Limb (tissue), 2 donors: ENCODE results near the gene MDM2.
A peak's percentile ranks its signal among the peaks of the same experiment; 100 is the strongest.
"Not testable (repeated sequence)": the region's sequence is repeated elsewhere in the genome, so short reads cannot be mapped to it uniquely, and the experiment has no call there.

Experiments used
- DNase-seq, 2 donors: peaks; one replicate each; pipeline ENCODE4 v3.0.0-alpha.2; 2016; ENCODE audit errors: extremely low spot score in 2 of 2

MDM2 gene

GRCh38 chr12:68805592-68806120 lies 2.3 kb upstream of the MDM2 start:
- no peak for DNase-seq

GRCh38 chr12:68806488-68807237 lies 1.3 kb upstream of the MDM2 start:
- no peak for DNase-seq

GRCh38 chr12:68807274-68807575 lies 752 bp upstream of the MDM2 start:
- not testable (repeated sequence) for DNase-seq

GRCh38 chr12:68808388-68809189 lies 612 bp downstream of the MDM2 start:
- DNase-seq: peak; percentile 58 to 83

- DNase-seq: no peak
Measured at GRCh38 chr12:68809190-68810026, 1.4 kb downstream of the MDM2 start.

- not testable (repeated sequence) for DNase-seq
Measured at GRCh38 chr12:68810027-68810389, 2.0 kb downstream of the MDM2 start.

- DNase-seq: not testable (repeated sequence)
Measured at GRCh38 chr12:68811573-68811972, 3.6 kb downstream of the MDM2 start.

GRCh38 chr12:68812553-68813241 lies 4.7 kb downstream of the MDM2 start:
- DNase-seq: no peak

- DNase-seq: no peak
Measured at GRCh38 chr12:68813242-68813593, 5.2 kb downstream of the MDM2 start.

GRCh38 chr12:68814490-68815231 lies 6.7 kb downstream of the MDM2 start:
- no peak for DNase-seq

- DNase-seq: no peak
Measured at GRCh38 chr12:68815232-68815927, 7.4 kb downstream of the MDM2 start.

GRCh38 chr12:68815928-68816800 lies 8.2 kb downstream of the MDM2 start:
- DNase-seq: no peak

- not testable (repeated sequence) for DNase-seq
Measured at GRCh38 chr12:68819481-68819880, 11.5 kb downstream of the MDM2 start.

- no peak for DNase-seq
Measured at GRCh38 chr12:68821357-68822188, 13.6 kb downstream of the MDM2 start.

GRCh38 chr12:68823696-68824095 lies 15.7 kb downstream of the MDM2 start:
- DNase-seq: no peak

GRCh38 chr12:68824131-68824530 lies 16.2 kb downstream of the MDM2 start:
- no peak for DNase-seq

GRCh38 chr12:68824597-68825250 lies 16.7 kb downstream of the MDM2 start:
- no peak for DNase-seq
